IMR-90 (cell line): Measurements from ENCODE around the gene RBBP6.

ENCODE experiments used
- BHLHE40 ChIP-seq: fragments of 150-350 bp; IDR thresholded peaks from 2 replicates; pipeline ENCODE4 v1.6.1; 2016; ENCODE audit warnings: mild to moderate bottlenecking, low read depth, low read length
- CEBPB ChIP-seq: IDR thresholded peaks from 2 replicates; pipeline ENCODE4 v1.6.1; 2012; ENCODE audit warnings: low read depth, low read length, improper control_type of control experiment
- CHD1 ChIP-seq: IDR thresholded peaks from 2 replicates; pipeline ENCODE4 v1.6.1; 2012; ENCODE audit warnings: low read depth, low read length, improper control_type of control experiment
- CTCF ChIP-seq: conservative IDR thresholded peaks from 2 replicates; pipeline ENCODE4 v1.5.1; 2012; ENCODE audit warnings: mild to moderate bottlenecking, low read depth, low read length, improper control_type of control experiment
- MAFK ChIP-seq: IDR thresholded peaks from 2 replicates; pipeline ENCODE4 v1.6.1; 2012; ENCODE audit warnings: low read depth, low read length, improper control_type of control experiment
- MXI1 ChIP-seq: IDR thresholded peaks from 2 replicates; pipeline ENCODE4 v1.6.1; 2012; ENCODE audit warnings: low read depth, mild to moderate bottlenecking, low read length, moderate library complexity, borderline replicate concordance
- NFE2L2 ChIP-seq: fragments of 150-350 bp; IDR thresholded peaks from 2 replicates; pipeline ENCODE4 v1.6.1; 2016; ENCODE audit warnings: low read depth, mild to moderate bottlenecking, low read length
- POLR2A ChIP-seq: IDR thresholded peaks from 2 replicates; pipeline ENCODE4 v1.6.1; 2012; ENCODE audit warnings: mild to moderate bottlenecking, low read depth, low read length
- RAD21 ChIP-seq: IDR thresholded peaks from 2 replicates; pipeline ENCODE4 v1.6.1; 2012; ENCODE audit warnings: low read length, improper control_type of control experiment
- RCOR1 ChIP-seq: IDR thresholded peaks from 2 replicates; pipeline ENCODE4 v1.6.1; 2012; ENCODE audit warnings: mild to moderate bottlenecking, low read length, improper control_type of control experiment; ENCODE audit not compliant: insufficient replicate concordance
- RFX5 ChIP-seq: IDR thresholded peaks from 2 replicates; pipeline ENCODE4 v1.8.0; 2012; ENCODE audit warnings: low read depth, mild to moderate bottlenecking, low read length, moderate library complexity
- SMC3 ChIP-seq: fragments of 150-350 bp; IDR thresholded peaks from 2 replicates; pipeline ENCODE4 v1.6.1; 2016; ENCODE audit warnings: low read depth, mild to moderate bottlenecking, antibody characterized with exemption, low read length, moderate library complexity
- USF2 ChIP-seq: fragments of 150-350 bp; IDR thresholded peaks from 2 replicates; pipeline ENCODE4 v1.6.1; 2017; ENCODE audit warnings: mild to moderate bottlenecking, antibody characterized with exemption, low read length, low read depth

- TF ChIP-seq POLR2A: no peak
- no peak for TF ChIP-seq CTCF
- TF ChIP-seq RCOR1: no peak
- TF ChIP-seq BHLHE40: no peak
- no peak for TF ChIP-seq NFE2L2
- no peak for TF ChIP-seq CEBPB
- TF ChIP-seq RFX5: no peak
- TF ChIP-seq CHD1: no peak
- no peak for TF ChIP-seq USF2
- TF ChIP-seq RAD21: no peak
- no peak for TF ChIP-seq MXI1
- TF ChIP-seq SMC3: no peak
- TF ChIP-seq MAFK: no peak
Measured at GRCh38 chr16:24524855-24525677, 14.3 kb upstream of the RBBP6 start.
